ENCODE data around the gene AK3.

Gene AK3

DNA sequence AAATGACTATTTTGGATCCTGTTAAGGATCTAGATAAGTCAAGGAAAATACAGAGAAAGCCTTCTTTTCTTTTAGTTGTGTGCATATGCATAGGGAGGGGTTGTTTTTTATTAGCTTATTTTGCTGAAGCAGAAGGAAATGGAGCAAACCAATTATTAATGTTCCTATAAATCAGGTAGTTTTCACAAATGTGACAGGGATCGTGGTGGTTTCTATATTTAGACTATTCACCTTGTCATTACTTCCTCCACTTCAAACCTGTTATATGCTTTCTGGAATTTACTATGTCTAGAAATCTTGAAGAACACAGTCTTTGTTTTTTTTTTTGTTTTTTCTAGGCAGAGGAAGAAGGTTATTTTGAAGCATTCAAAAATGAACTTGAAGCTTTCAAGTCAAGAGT lies 39.5 kb downstream of the AK3 start:
- no peak for DNase-seq

DNA sequence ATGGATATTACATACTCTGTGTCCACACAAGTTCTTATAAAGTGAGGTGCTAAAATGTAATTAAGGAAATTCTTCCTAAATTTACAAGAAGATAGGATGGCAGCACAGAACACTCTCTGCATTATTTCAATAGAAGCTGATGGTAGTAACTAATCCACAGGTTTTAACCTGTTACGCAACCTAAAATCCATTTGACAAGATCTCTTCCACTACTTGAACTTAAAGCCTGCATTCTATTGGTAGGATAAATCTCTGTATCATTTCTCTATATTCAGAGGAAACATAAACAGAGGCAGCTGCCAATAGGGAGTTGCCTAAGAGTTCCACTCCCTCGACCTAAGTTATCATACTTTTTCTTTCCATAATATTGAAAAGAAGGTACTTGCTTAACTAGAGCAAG lies 40.1 kb downstream of the AK3 start:
- DNase-seq = no peak

DNA sequence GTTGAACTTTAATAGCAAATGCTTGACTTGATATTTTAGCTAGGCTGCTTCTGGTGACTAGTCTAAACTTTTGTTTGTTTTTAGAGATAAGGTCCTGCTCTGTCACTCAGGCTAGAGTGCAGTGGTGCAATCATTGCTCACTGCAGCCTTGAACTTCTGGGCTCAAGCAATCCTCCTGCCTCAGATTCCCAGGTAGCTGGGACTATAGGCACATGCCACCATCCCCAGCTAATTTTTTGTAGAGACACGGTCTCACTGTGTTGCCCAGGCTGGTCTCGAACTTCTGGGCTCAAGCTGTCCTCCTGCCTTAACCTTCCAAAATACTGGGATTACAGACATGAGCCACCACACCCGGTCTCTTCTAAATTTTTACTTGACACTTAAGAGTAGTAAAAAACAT lies 40.9 kb downstream of the AK3 start:
- no peak for DNase-seq

DNA sequence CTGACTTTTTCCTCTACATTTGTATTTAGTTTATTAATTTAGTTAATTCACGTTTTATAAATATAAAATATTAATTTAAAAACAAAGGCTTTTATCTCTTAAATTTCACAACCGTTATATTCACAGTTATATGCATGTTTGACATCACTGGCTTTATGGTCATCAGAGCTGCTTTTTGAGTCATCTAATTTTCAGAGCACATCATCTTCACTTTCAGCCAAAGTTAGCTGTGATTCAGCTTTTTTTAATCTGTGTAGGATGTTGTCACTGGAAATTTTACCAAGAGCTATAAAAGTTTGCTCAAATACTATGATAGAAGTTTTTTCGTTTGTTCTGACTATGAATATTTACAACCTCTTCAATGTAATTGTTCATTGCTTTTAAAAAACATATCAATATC lies 49.2 kb downstream of the AK3 start:
- DNase-seq = no peak

DNA sequence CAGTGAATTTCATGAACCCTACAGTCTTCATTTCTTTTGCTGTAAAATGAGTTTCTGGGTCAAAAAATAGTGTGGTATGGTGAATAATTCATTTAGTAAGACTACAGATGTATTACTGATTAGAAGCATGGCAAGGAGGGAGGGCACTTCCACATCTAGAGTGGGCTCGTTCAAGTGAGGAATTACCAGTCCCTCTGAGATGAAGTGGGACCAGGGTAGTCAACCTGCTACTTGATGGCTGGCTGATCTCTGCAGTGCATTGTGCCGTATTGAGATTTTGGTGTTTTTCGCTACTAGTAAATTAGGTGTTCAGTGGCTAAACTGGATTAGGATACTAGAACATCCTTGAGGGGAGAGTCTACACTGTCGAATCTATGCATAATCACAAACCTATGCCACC lies 50.9 kb downstream of the AK3 start:
- DNase-seq = no peak

DNA sequence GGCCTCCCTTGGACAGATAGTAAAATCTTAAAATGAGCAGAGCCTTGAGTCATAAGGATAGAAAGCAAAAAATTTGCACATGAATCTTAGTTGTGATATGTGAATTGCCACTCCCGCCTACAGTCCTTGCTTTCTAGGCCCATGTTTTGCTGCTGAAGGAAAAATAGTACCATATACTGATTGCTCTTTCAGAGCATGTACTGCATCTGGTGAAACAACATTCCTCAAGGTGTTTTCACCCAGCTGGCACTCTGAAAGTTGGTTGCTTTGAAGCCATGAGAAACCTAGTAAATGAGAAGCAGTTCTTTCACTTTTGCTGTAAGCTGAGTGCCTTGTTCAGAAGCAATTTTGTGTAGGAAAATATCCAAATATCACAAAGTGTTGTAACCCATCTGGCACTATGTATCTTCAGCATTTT lies 51.3 kb downstream of the AK3 start:
- DNase-seq = no peak

DNA sequence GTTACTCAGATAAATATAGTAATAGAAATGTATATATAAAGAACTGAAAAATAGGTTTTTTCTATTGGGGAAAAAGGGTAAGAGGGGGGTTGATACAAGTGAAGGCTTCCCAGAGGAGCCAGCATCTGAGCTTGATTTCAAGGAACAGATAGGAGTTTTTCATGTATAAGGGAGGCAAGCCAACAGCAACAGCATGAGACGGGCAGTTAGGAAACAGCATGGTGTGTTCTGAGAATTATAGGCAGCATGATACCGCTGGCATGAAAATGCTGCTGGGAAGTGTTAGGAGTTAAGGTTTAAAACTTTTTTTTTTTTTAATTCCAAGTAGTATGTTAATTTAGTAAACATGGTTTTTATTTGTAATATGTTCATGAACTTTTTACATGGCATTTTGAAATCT lies 52.0 kb downstream of the AK3 start:
- no peak for DNase-seq

DNA sequence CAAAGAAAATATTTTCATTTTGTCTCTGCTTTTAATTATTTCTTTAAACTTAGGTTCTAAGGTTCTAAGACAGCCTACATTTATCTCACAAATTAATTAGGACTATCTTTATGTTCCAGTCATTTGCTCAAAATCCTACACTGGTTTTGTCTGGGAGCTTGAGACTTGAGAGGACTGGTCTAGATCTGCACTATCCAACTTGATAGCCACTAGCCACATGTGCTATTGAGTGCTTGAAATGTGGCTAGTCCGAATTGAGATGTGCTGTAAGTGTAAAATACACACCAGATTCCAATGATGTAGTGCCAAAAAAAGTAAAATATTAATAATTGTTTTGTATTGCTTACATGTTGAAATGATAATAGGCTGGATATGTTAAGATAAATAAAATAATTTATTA lies 54.4 kb downstream of the AK3 start:
- no peak for DNase-seq

DNA sequence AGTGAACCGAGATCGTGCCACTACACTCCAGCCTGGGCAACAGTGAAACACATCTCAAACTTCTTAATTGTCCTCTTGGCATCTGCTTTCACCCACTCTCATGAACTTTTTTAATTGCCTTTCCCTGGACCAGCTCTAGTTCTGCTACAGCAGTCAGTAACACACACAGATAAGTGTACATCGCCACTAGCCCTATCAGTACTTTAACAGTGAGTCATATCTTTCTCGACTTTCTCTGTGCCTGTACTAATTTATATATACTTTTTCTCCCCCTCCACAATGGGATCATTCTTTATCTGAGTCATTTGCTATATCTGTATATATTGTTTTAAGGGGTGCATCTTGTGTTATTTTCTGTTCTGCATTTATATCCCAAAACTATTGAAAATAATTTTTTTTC lies 54.9 kb downstream of the AK3 start:
- DNase-seq = no peak

DNA sequence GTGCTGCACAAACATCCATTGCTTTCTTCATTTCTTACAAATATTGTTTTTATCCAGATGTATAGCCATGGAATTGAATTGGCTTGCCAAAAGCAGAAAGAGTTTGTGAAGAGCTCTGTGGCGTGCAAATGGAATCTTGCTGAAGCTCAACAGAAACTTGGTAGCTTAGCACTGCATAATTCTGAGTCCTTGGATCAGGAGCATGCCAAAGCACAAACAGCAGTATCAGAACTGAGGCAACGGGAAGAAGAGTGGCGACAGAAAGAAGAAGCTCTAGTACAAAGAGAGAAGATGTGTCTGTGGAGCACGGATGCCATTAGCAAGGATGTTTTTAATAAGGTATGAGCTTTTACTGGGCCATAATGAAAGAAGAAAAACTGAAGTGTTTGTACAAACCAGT lies 56.2 kb downstream of the AK3 start:
- DNase-seq = no peak

DNA sequence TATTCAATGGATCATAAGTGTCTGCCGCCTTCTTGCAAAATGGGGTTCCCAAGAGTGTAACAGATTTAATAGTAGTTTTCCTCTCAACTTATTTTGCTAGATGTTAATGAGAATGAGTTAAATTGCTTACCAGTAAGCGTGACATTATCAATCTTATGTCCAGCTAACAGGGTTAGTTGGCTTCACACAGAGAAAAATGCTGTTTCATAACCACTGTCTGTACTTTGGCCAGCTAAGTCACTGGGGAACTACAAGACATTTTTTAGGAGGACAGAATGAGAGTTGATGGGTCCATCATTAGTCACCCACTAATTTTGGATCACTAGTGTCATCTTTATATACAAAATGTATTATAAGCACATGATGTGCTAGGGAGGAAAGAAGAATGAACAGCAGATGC lies 60.3 kb downstream of the AK3 start:
- DNase-seq = no peak

DNA sequence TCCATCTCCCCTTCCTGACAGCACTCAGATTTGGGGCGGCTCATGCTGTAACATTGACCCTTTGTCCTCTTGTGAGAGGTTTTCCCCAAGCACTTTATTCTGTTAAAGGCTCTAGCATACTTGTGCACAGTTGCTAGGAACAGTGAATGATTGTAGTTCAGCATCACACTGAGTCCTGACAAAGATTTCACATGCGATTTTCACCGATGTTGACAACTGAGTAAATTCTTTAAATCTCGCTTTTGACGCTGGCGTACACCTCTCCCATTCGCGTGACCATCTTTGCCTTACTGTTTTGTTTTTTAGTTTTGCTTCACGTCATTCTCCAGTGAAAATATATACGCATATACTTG lies 60.9 kb downstream of the AK3 start:
- DNase-seq = no peak

DNA sequence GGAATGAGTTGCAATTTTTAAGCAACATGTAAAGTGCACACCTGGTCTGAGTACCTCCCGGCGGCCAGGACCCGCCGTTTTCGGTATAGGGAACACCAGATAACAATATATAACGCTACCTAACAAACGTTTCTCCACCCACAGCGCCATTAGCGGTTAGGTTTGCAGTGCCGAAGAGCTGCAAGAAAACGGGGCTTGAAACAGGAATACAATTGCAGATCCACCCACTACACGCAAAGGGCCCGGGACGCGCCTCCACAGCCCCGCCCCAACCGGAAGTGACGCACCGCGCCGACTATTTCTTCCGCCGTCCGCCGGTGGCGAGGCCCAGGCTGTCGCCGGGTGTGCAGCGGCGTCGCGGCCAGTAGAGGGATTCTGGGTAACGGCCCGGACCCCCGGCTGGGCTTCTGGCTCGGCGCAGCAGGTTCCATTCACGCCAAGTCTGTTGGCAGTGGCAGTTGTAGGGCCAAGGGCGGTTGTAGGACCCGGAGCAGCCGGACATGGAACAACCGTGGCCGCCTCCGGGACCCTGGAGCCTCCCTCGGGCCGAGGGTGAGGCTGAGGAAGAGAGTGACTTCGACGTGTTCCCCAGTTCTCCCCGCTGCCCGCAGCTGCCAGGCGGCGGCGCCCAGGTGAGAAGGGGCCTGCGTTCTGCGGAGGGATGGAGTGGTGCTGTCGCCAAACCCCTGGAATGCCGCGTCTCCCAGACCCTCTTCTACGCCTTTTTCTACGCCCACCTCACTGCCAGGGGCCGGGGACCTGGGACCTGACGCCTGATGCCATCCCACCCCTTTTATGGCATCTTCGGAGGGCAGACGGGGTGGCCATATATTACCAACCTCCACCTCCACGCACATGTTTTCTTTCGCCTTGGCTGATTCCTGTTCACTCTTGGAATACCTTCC lies 61.5 kb downstream of the AK3 start, which contains the start of gene CDC37L1:
Gene CDC37L1 (plus strand): TSS at position 302 of the 905 bp plus-strand sequence. CDS start 199 bp downstream, at position 501.
- DNase-seq = peak; percentile 85

DNA sequence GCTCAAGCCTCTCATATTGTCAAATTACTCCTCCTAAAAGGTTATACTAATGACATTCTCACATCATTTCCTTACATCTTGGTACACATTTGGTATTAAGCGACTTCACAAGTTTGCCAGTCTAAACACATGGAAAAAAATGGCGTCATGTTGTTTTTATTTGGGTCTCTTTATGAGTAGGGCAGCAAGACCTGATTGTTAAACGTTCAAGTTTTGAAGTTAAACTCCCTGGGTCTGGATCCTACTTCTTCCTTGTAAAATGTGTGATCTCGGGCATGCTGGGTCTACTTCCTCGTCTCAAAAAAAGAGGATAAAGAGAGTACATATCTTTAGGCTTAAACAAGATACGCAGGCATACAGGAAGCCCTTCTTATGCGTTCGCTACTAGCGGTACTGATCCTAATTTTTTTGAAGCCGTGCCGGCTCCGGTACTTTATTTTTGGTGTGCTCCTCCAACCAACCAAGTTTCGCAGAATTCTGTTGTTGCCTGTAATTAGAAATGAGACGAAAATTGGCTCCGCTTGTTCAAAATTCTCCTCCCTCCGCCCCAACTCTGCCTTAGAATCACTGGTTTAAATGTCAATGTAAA lies 62.2 kb downstream of the AK3 start:
- DNase-seq = peak; percentile 17

DNA sequence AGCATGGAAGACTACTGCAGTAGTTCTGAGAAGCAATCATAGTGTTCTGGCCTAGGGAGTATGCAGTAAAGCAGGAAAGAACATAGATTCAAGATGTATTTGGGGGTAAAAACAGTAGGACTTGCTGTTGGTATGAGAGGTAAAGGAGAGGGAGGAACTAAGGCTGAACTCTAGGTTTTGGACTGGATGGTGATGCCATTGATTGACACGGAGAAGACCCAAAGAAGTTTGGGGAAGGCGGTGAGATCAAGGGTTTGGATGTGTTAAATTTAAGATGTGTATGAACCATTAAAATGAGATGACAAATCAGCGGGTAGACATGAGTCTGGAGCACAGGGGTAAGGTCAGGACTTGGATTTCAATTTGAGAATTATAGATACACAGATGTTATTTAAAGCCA lies 63.6 kb downstream of the AK3 start:
- DNase-seq = no peak

DNA sequence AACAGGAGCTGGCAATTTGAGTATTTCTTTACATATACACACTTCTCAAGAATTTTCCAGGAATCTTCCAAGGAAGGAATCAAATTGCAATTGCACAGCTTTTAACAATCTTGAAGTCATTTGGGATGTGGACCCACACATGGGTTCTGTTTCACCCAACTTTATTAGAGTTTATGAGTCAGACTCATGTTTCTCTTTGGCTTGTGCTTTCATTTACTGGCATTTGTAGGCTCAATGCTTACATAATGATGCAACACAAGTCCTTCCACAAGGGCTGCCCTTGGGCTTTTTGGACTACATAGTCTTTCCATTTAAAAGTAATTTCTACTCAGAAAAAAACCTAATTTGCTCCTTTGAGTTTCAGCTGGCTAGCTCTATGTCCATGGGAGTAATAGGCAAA lies 66.2 kb downstream of the AK3 start:
- DNase-seq = no peak

DNA sequence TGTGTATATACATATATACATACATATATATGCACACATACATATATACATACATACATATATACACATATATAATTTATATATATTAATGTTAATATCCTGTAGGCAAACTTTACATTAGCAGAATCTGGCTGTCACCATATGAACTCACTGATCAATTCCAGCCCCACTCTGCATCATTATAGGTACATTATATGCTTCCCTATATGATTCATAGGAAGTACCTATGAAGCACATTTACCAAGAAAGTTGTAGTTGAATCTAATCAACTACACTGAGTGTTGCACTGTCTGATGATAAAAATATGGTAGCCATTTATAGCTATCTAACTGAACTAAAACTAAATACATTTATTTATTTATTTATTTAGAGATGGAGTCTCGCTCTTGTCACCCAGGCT lies 69.3 kb downstream of the AK3 start:
- no peak for DNase-seq

DNA sequence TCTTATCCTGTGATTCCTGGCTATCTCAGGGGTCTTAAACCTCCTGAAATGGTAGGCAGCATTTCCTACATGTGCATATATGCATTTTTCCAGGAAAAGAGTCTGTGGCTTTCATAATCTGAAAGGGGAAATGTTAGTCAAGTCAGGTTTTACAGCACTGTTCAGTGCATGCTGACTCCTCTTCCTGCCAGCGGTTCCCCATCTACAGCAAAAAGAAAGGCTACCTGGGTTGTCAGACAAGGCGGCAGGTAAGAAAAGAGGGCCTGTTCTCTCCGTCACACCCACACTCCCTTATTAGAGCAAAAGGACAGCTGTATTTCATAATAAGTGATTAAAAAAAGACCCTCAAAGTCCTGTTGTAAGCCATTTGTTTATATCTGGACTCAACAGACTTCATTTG lies 70.4 kb downstream of the AK3 start:
- DNase-seq = no peak

DNA sequence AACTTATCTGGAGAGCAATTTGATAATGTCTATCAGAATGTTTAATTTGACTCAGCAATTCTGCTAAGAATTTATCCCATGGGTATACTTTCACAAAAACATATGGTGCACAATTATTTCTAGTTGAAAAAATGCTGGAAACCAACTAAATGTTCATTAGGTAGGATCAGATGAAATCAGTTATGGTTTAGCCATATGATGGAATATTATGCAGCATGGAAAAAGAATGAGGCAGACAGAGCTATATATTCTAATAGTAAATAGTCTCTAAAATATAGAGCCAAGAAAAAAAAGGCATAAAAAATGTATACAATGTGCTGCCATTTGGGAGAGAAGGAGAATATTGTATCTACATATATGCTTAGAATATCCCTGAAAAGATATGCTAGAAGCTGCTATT lies 71.1 kb downstream of the AK3 start:
- no peak for DNase-seq

DNA sequence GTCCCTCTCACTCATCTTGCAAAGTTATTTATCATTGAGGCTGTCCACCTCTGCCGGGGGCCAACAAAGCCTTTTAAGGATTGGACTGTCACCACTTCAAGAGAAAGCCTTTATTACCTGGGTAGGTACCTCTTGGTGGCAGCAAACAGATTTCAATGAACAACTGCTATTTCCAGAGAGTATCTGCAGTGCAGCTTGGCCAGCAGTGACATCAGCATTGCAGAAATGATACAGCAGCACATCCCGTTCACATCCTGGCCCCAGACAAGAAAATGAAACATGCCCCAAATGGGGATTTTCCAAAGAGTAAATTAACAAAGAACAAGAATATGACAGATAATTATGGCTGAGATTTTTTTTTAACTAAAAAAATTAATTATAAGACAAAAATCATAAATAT lies 72.4 kb downstream of the AK3 start:
- DNase-seq = no peak

DNA sequence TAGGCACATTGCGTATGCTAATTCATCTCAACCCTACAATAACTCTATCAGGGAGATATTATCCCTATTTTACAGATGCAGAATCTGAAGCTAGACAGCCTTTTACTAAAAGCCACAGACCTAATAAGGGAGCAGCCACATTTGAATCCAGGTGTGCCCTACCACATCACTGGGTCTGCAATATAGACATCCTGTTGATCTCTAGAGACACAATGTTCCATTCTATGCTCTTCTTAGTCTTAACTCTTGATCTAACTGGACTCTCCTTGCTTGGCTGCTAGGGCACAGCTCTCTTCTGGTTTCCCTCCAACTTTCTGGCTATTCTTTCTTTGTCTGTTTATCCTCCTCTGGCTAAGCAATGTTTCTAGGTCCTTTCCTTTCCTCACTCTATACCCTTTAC lies 73.3 kb downstream of the AK3 start:
- no peak for DNase-seq

DNA sequence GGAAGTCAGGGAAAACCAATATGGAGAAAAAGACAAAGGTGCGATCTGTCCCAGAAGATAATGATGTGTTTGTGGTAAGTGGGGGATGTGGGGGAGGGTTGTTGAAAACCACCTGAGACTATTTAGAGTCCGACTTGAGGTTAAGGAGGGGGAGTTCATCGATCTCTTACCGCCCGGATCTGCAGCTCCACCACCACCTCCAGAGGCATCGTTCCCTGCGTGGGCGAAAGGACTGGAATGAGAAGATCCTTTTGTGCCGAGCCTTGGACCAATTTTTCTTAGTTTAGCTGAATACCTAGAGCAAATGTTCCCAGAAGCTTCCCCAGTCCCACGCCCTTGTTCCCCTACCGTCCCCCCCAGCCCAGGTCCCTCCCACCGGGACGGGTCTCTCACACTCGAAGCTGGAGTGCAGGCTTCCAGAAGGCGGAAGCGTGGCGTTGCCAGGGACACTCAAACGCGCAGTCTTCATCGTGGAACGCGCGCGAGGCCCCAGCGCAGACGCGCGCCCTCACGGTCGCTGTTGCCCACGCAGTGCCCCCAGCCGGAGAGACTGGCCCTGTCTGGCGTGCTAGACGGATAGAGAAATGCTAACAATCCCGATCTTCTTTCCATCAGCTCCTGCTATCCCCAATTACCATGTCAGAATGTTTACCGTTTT lies 74.8 kb downstream of the AK3 start, which contains the start of gene SPATA6L:
Gene SPATA6L (minus strand): TSS at position 439 of the 658 bp plus-strand sequence. CDS start 230 bp downstream, at position 209.
- DNase-seq = no peak

DNA sequence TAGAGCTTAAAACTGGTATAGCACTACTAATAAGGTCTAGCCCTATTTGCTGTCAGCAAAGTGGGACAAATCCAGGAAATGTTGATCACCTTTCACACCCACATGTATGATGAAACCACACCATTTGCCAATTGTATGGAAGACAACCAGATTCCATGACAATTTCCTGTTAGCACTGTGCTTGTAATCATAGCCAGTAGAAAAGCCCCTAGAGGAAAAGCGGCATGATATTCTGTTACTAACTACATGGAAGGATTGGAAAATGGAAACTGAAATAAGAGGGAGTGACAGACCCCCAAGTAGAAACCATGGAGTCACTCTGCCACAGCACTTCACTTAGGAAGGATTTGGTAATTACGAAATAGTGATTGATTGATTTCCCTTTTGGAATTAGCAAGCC lies 75.6 kb downstream of the AK3 start:
- no peak for DNase-seq

DNA sequence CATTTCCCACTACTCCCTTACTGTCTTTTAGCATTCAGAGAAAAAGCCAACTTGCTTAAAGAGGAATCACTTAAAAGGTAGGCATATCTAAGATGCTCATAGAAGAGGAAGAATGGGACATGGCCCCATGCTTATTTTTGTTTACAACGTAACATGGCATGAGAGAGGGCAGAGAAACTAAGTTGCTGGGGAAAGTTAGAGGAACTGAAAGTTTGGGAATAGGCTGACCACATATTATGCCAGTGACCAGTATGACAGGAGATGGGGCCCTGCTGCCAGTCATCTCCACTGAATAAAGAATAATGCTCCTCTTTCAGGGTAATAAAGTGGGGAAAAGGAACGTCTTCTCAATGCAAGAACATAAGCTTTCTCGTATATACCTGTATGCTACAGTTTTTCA lies 77.0 kb downstream of the AK3 start:
- no peak for DNase-seq

Measured in DMS 273 treated with DMSO at 0.1 percent for 48 hours (cell line).